Caki2 (cell line): ENCODE data around the gene MYPOP. TPM values are rescaled to one million over a fixed set of nuclear protein-coding genes. Genes with fewer than 3 reads are reported as not detected.
A peak's percentile ranks its signal among the peaks of the same experiment; 100 is the strongest.

Source experiments
- DNase-seq: peaks from one replicate; pipeline ENCODE4 v3.0.0-alpha.2; 2015; ENCODE audit warnings: low read depth
- in situ Hi-C: cut with HindIII; loops from 2 replicates; pipeline ENCODE4 v1.10.0; 2016; ENCODE audit warnings: low sequenced_read_pairs, low pct_unique_long_range_greater_than_20kb, mixed read lengths
- total RNA-seq: library from RNA; depleted of rRNA; stranded (reverse); fragments of >200 nt; shearing (Covaris generic); gene quantifications from 2 replicates; pipeline ENCODE4 v1.2.3, GENCODE V29; 2014; ENCODE audit warnings: low replicate concordance

The MYPOP gene
- total RNA-seq, 1 experiment from 2014 or later: 6.0 TPM

- peak; percentile 96 for DNase-seq
- in situ Hi-C loops: no loop called here
These were observed 15.8 kb downstream of the MYPOP start for GRCh38 chr19:45886427-45887199.

GRCh38 chr19:45885556-45886426, 16.6 kb downstream of the MYPOP start, which contains the start of gene IRF2BP1:
Gene IRF2BP1 (minus strand): TSS chr19:45886141. CDS start chr19:45885774, 367 bp downstream.
- DNase-seq: peak; percentile 95
- in situ Hi-C loops: no loop called here

GRCh38 chr19:45884682-45885555, 17.5 kb downstream of the MYPOP start:
- in situ Hi-C loops: no loop called here
- peak; percentile 21 for DNase-seq

GRCh38 chr19:45883881-45884681, 18.3 kb downstream of the MYPOP start:
- DNase-seq: no peak
- in situ Hi-C loops: no loop called here

- no peak for DNase-seq
- in situ Hi-C loops: no loop called here
These were observed 18.9 kb downstream of the MYPOP start for GRCh38 chr19:45883586-45883880.

GRCh38 chr19:45882652-45883585, 19.5 kb downstream of the MYPOP start:
- in situ Hi-C loops: no loop called here
- peak; percentile 93 for DNase-seq

GRCh38 chr19:45881909-45882528, 20.4 kb downstream of the MYPOP start:
- in situ Hi-C loops: no loop called here

GRCh38 chr19:45881082-45881908, 21.1 kb downstream of the MYPOP start:
- no peak for DNase-seq
- in situ Hi-C loops: no loop called here

More at GRCh38 chr19:45881909-45882528, 20.4 kb downstream of the MYPOP start:
- DNase-seq: no peak

- in situ Hi-C loops: no loop called here
- DNase-seq: no peak
These were observed 22.4 kb downstream of the MYPOP start for GRCh38 chr19:45879971-45880370.

GRCh38 chr19:45879055-45879454, 23.4 kb downstream of the MYPOP start:
- no peak for DNase-seq
- in situ Hi-C loops: no loop called here

- in situ Hi-C loops: no loop called here
- no peak for DNase-seq
These were observed 24.2 kb downstream of the MYPOP start for GRCh38 chr19:45878043-45878794.

- in situ Hi-C loops: no loop called here
- no peak for DNase-seq
These were observed 25.8 kb downstream of the MYPOP start for GRCh38 chr19:45876411-45877197.

- in situ Hi-C loops: no loop called here
- no peak for DNase-seq
These were observed 26.3 kb downstream of the MYPOP start for GRCh38 chr19:45876161-45876410.

- DNase-seq: no peak
- in situ Hi-C loops: no loop called here
These were observed 27.8 kb downstream of the MYPOP start for GRCh38 chr19:45874620-45874966.
